Sciatic nerve (tissue), 2 donors: ENCODE data around the gene SUFU. TPM values are rescaled to one million over a fixed set of nuclear protein-coding genes. Genes with fewer than 3 reads are reported as not detected.

ENCODE experiments used
- ATAC-seq: fragments of 200-7000 bp; cut with Tn5 transposase; one replicate; pipeline ENCODE4 v1.9.1; 2020; ENCODE audit warnings: mild to moderate bottlenecking, moderate library complexity
- DNase-seq: peaks from one replicate; pipeline ENCODE4 v3.0.0-alpha.2; 2020; ENCODE audit warnings: low spot score
- intact Hi-C: fragments of 100-400 bp; cut with DNase I; formaldehyde crosslinking; loops from one replicate; pipeline ENCODE4 v1.14.2; 2022
- total RNA-seq: library from RNA; stranded (reverse); fragmentation: NEBNext Ultra II Directional; extraction: Animal tissue kit (Norgen Biotek cat#: 25700); gene quantifications from one replicate; pipeline ENCODE4 v1.2.1, GENCODE V29; 2021
- donor health status: DM: no; HTN: no; CAD: no.
- donor health status: DM: no; HTN: no; CAD: no.

SUFU gene
- total RNA-seq, 1 donor from 2014 or later, result 19.7 TPM

GRCh38 chr10:102682981-102683380 is 179.2 kb downstream of the SUFU start:
- DNase-seq (no peak), ATAC-seq (no peak)
- intact Hi-C loops, result no loop called here

Other genes starting within 250 kb of the SUFU start
- gene NFKB2, start 108.3 kb upstream of the SUFU start, total RNA-seq, result 64.1 TPM
- gene PSD, start 85.2 kb upstream of the SUFU start, total RNA-seq, result 1.9 TPM
- 11.1 TPM for gene FBXL15, start 83.1 kb upstream of the SUFU start, total RNA-seq
- 101 TPM for gene CUEDC2, start 71.4 kb upstream of the SUFU start, total RNA-seq
- not detected for gene C10orf95, start 52.4 kb upstream of the SUFU start, total RNA-seq
- 84.3 TPM for gene ACTR1A, start 1.3 kb upstream of the SUFU start, total RNA-seq
- gene TRIM8, start 140.5 kb downstream of the SUFU start, total RNA-seq, result 164 TPM
- 17.4 TPM for gene ARL3, start 210.4 kb downstream of the SUFU start, total RNA-seq
- gene SFXN2, start 210.7 kb downstream of the SUFU start, total RNA-seq, result 7.6 TPM
- 66.2 TPM for gene WBP1L, start 240.0 kb downstream of the SUFU start, total RNA-seq